Central memory CD4-positive, alpha-beta T cell (primary cell): Measurements from ENCODE around the gene DNAJB7.
"Not testable (repeated sequence)": the region's sequence is repeated elsewhere in the genome, so short reads cannot be mapped to it uniquely, and the experiment has no call there.

Experiments
- DNase-seq: peaks from one replicate; pipeline ENCODE4 v3.0.0; 2022
- total RNA-seq, 3 experiments: gene quantifications; one replicate each; lab custom pipeline; 2026; lab: John Stamatoyannopoulos, UW

The DNAJB7 gene
- 0 to 0.07 (median 0) reads per million in 3 experiments for total RNA-seq

DNA sequence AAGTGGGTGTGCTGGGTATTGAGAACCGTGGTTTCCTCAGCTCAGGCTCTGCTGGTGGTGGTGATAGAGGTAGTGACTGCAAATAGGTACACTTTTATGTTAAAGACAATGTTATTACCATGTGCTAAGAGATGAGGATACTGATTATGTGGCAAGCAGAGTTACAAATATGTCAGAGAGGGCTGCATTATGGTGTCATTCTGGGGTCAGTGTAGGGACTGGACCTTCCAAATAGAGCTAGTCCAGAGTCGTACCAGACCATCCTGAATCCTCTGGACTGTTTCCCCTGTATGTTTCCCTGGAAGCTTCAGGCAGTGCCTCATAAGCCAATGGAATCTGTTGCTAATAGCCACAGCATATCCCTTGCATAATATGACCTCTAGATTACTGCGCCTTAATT, at the start of gene DNAJB7:
Gene DNAJB7 (minus strand): TSS at position 101 of the 400 bp plus-strand sequence. CDS start 119 bp downstream, outside the sequence.
- DNase-seq, result no peak

- no peak for DNase-seq
These were observed 47.0 kb upstream of the DNAJB7 start for GRCh38 chr22:40908895-40909294.

DNA sequence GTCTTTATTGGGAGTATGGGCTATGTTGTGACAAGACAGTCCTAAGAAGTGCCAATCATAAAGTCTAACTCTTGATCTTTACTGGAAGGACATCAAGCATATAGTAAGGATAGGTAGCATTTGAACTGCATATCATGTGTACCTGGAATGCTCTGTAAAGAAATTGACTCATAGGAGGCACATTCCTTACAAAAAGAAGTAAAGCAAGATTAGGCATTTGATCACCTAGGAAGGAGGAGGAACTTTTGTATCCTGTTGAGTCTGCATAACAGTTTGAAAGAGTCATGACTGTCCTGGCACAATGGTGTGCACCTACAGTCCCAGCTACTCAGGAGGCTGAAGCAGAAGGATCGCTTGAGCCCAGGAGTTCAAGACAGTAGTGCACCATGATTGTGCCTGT, 42.2 kb upstream of the DNAJB7 start:
- no peak for DNase-seq

DNA sequence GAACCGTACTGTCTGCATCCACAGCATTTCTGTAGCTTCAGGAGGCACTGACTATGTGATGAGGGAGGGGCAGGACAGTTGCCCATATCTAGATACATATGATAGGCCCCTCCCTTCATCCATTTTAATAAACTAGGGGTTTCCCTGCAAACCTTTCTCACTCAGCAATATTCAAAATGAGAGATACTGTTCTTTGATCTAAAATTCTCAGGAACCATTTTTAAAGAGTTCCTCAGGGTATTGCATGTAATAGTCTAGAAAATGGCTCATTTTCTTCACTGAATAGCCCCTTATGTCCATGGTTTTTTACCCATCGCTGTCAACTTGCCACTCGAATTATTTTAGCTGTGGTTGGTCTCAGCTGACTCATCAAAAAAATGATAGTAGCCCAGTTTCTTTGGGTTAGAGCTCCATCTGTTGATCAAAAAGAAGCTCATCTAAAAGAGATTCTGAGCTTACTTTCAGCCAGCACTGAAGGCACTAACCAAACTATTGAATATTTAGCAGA, 37.0 kb upstream of the DNAJB7 start:
- peak; percentile 42 for DNase-seq

DNA sequence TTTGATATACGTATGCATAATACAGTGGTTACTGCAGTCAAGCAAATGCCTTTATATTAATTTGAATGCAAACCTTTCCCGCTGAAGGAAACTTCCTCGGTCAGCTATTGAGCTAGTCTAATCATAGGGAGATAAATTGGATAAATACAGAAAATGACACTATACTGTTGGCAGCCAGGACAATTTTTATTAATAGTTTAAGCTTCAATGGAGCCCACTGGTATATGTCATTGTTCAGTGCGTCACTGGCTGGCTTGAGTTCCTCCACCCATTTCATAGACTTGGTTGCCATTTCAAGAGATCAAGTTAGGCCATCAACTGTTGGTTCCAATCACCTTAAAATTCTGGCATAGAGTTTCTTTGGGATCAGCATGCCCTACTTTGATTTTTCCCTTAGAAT, 32.5 kb upstream of the DNAJB7 start:
- DNase-seq, result no peak

- no peak for DNase-seq
These were observed 29.0 kb upstream of the DNAJB7 start for GRCh38 chr22:40890881-40891280.

DNA sequence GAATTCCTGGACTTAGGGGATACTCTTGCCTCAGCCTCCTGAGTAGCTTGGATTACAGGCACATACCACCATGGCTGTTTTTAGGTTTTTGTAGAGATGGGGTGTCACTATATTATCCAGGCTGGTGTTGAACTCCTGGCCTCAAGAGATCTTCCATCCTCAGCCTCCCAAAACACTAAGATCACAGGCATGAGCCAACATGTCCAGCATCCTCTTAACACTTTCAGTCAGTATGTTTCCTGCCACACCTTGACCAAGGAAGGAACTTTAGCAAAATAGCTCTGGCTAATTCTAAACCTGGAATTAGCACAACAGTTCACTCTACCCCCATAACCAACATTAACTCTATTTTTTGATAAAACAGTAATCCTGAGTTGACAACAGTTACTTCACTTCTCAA, 27.2 kb upstream of the DNAJB7 start:
- no peak for DNase-seq

DNA sequence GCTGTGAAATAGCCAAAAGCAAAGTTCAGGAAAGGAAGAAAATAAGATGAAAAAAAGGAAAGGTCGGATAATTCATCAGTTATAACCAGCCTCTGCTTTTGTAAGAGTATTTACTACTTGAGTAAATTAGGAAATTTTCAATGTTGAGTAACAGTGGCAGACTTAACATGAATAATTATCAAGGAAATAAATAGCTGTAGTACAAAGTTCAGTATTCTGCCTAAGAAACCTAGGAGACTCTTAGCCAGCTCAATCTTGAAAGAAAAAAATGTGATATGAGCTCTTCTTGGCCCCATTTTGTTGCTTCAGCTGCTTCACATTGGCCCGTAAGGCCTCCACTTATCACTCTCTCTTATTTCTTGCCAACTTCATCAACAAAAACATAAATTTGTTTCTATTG, 17.0 kb upstream of the DNAJB7 start:
- no peak for DNase-seq

DNA sequence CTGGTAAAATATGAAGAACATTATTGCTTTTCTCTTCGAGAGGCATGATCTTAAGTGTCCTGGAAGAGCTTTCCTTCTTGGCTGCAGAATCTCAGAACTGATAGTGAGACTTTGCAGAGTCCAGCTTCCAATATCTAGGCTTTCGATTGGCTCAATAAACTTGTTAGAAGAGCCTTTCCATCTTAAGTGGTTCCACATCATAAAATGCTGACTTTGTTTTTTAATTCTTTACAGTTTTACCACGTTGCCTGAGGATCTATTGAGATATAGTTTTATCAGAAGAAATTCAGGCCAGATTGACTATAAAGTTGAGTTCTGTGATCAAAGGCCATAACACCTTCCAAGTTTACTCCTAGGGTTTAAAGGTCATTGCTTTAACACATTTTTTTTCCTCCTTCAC, 15.6 kb upstream of the DNAJB7 start:
- DNase-seq, result no peak

DNA sequence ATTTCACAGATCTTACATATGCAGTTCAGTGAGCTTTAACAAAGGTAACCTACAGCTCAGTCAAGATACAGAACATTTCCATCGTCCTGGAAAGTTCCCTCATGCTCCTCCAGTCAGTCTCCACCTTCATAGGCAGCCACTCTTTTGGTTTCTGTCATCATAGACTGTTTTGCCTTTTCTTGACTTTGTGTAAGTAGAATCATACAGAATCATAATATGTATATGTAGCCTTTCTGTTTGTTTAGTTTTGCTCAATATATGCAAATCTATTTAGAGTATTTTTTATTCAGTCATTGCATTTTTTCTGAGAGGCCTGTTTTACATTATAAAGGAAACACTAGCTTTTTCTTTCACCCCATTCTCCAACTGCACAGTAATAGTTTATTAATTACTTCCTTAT, 15.0 kb upstream of the DNAJB7 start:
- no peak for DNase-seq

- no peak for DNase-seq
These were observed 13.2 kb upstream of the DNAJB7 start for GRCh38 chr22:40875111-40875510.

GRCh38 chr22:40874016-40874415, 12.1 kb upstream of the DNAJB7 start:
- no peak for DNase-seq

GRCh38 chr22:40868379-40868778, 6.5 kb upstream of the DNAJB7 start:
- not testable (repeated sequence) for DNase-seq

- DNase-seq, result no peak
These were observed 5.2 kb upstream of the DNAJB7 start for GRCh38 chr22:40867109-40867508.

- no peak for DNase-seq
These were observed 624 bp upstream of the DNAJB7 start for GRCh38 chr22:40862537-40862936.

DNA sequence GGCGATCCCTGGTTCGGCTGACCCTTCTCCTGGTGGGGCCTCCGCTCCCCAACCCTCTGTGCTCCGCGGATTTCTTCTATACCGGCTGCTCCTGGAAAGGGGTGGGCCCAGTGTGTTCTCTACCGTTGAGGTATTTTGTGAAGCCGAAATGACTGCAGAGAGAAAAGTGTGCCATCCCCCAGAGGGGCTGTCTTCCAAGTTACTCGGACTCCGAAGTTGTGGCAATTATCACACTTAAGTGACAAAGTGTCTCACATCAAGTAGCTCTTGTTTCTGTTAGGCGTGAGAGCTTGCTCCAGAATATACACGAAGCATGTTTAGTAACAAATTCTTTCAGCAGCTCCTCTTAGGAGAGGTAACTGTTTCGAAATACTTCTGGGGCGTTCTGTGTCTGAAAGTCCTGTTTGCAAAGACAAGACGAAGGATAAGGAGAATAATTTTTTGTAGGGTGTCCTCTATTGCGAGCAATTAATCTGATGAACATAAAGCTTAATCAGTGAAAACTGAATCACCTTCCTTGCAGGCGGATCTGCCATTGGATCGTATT, 4.5 kb downstream of the DNAJB7 start:
- DNase-seq, result no peak

DNA sequence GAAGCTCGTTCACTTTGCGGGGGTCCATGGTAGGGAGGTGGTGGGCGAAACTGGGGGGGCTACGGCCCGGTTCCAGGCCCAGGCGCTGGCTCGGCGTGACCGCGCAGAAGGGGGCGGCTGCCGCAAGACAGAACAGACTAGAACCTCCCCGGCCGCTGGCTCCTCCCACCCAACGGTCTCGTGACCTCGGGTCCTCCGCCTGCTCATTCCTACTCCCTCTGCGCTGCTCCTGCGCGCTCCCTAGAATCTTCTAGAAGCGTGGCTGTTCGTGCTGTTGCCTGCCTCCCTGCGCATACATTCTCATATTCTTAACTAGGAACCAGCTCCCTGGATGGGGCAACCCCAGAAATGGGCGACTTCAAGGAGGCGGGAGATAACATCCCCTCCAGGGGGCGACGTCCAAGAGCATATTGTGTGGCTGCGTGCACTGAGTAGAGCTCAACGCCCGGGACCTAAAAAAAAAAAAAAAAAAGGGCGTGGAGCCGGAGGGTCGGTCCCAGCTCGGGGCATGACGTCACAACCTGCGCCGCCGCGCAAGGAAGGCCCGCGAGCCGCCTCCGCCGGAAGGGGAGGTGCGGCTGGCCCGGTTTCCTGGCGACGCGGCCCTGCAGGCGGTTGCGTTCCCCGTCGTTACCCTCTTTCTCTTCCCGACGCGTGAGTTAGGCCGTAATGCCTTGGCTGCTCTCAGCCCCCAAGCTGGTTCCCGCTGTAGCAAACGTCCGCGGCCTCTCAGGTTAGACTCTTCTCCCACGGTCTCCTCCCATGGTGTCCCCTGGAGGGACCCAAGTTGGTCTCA, 5.2 kb downstream of the DNAJB7 start, which contains the start of the genes ST13 and XPNPEP3:
Gene ST13 (minus strand): TSS at position 127 of the 796 bp plus-strand sequence. CDS start 99 bp downstream, at position 28.
Gene XPNPEP3 (plus strand): TSS at position 636 of the 796 bp plus-strand sequence. CDS start 34 bp downstream, at position 670.
- DNase-seq, result peak; percentile 97

- peak; percentile 31 for DNase-seq
These were observed 5.9 kb downstream of the DNAJB7 start for GRCh38 chr22:40855979-40856512.

GRCh38 chr22:40855071-40855978, 6.6 kb downstream of the DNAJB7 start:
- peak; percentile 9 for DNase-seq

DNA sequence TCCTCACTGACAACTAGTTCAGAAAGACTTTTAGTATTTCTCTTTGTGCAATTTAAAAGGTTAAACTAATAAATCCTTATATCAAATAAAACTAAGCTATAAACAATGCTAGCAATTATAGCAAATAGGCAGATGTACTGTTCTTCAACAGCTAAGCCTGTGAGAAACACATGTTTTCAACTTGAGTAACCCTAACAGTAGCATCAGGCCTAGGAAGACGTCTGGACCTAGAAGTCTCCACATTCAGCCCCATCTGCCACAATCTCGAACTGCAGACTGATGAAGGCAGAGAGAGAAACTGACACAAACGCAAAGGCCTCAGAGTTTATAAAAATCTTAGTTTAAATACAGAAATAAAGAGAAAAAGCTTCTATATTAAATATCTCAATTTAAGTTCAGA, 8.0 kb downstream of the DNAJB7 start:
- DNase-seq, result no peak

DNA sequence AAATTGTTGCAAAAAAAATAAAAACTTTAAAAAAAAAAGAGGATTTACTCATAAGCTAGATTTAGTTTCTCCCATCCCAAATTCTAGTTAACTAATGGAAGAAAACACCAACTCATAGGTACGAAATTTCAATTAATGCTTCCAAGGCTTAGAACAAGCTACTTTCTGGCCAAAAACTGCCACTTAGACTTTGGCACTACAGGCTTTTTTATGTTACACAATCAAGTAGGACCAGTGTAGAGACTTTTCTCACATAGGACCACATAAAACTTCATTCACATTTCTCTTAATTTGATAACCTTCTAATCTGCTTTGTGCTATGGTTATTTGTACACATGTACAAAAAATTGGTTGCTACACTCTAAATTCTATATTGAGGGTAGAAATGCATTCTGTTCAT, 8.6 kb downstream of the DNAJB7 start:
- no peak for DNase-seq

DNA sequence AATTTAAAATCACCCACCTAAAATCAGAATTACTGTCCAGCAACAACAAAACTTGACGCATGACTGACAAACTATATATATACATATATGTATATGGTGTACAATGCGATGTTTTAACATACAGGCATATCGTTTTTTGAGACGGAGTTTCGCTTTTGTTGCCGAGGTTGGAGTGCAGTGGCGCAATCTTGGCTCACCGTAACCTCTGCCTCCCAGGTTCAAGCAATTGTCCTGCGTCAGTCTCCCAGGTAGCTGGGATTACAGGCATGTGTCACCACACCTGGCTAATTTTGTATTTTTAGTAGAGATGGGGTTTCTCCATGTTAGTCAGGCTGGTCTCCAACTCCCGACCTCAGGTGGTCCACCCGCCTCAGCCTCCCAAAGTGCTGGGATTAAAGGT, 16.1 kb downstream of the DNAJB7 start:
- not testable (repeated sequence) for DNase-seq

DNA sequence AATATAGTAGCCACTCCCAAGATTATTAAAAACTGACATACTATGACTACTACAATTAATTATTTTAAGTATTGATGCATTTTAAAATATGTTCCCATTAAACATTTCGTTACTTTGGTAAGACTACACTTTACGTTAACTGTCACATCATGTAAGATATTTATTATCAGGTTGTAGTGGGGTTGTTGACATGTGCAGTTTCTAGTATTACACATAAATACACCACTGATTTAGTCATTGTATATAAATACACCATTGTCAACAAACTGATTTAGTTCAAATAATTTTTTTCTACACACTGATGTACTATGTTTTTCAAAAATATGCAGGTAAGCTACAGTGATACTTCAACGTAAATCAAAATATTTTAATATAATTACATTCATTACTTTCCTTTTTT, 17.0 kb downstream of the DNAJB7 start:
- no peak for DNase-seq
